Heart left ventricle (tissue), 13 donors: Measurements from ENCODE around the gene ERBIN.

ENCODE experiments used
- CTCF ChIP-seq, 12 donors: fragments of 200-600 bp; sonication (generic) in 4 of 12; IDR thresholded peaks; one replicate each; pipeline versions ENCODE4 v1.5.0 to v1.8.0; 2018 to 2022; ENCODE audit warnings: antibody characterized with exemption in 12 of 12, mild to moderate bottlenecking in 5 of 12
- POLR2A ChIP-seq, 2 donors: fragments of 450-650 bp; IDR thresholded peaks; one replicate each; pipeline ENCODE4 v1.6.1; 2017; ENCODE audit warnings: antibody characterized with exemption in 2 of 2, mild to moderate bottlenecking in 2 of 2, moderate library complexity in 2 of 2
- donor health status: ischemic (EF 13 %, LVEDD 7.1; RV severe dilation, severe dysfunction).
- donor health status: DM: no; HTN: yes; CAD: no.
- donor health status: DM: no; HTN: no; CAD: no.
- donor health status: ischemic (EF 25% LVEDD 6.9; RV normal size, moderate dysfunction).
- donor health status: ischemic (EF 25% LVEDD 5.7; RV mildly dilated, moderate dysfunction).
- donor health status: ischemic (EF 35%, LVEDD 5.7; RV mildly dilated, moderate dysfunction).
- donor health status: nonischemic (EF 11% LVEDD 7.7; RV severe dilation, severe dysfunction).
- donor health status: DM: yes; HTN: yes; CAD: no.
- donor health status: PGD.
- donor health status: ischemic (EF 29% LVEDD 5.4; RV normal size, mild dysfunction).
- donor health status: nonischemic (EF 23%, LVEDD 6.1; RV moderate dilation, normal function).

DNA sequence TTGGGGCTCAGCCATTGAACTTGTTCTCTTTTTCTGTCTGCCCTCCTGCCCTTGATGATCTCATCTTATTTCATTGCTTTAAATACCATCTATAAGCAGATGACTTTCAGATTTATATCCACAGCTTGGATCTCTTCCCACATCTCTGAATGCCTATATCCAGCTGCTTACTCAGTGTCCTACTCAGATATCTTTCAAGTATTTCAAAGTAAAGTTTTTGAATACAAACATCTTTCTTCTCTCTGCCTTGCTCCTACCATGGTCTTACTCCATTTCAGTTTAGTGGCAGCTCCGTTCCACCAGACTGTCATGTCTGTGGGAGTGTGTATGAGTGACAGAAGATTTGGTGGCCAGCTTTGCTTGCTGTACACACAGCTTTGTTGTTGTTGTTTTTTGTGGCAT, 59.7 kb downstream of the ERBIN start:
- TF ChIP-seq CTCF (IDR thresholded peaks at IDR 0.05) (no peak), POLR2A (IDR thresholded peaks at IDR 0.05) (no peak)
